Kidney (tissue), 14 donors: ENCODE measurements around the gene BICD2. TPM values are rescaled to one million over a fixed set of nuclear protein-coding genes. Genes with fewer than 3 reads are reported as not detected.
A peak's percentile ranks its signal among the peaks of the same experiment; 100 is the strongest.

Experiments used
- DNase-seq, 5 donors: peaks; one replicate each; pipeline ENCODE4 v3.0.0-alpha.2; 2013 to 2020
- FAIRE-seq: peaks from 2 replicates; lab custom pipeline; 2012; peaks lifted over from hg19 to GRCh38; lab: Jason Lieb, UNC
- H3K27ac ChIP-seq, 2 donors: one replicate each; pipeline ENCODE4 v1.7.0; 2013; ENCODE audit warnings: low read depth in 2 of 2, low read length in 2 of 2, inconsistent platforms in 1 of 2
- H3K27me3 ChIP-seq: one replicate; pipeline ENCODE4 v1.7.1; 2013; ENCODE audit warnings: low read length, inconsistent platforms; ENCODE audit not compliant: control insufficient read depth, insufficient read depth
- H3K36me3 ChIP-seq, 3 donors: one replicate each; pipeline versions ENCODE4 v1.7.0 to v1.7.1; 2013; ENCODE audit warnings: low read length in 3 of 3, control low read depth in 1 of 3, inconsistent platforms in 1 of 3; ENCODE audit not compliant: insufficient read depth in 3 of 3, control insufficient read depth in 2 of 3
- H3K4me1 ChIP-seq, 3 donors: one replicate each; pipeline versions ENCODE4 v1.7.0 to v1.7.1; 2013; ENCODE audit warnings: low read length in 3 of 3, inconsistent platforms in 1 of 3, low read depth in 1 of 3; ENCODE audit not compliant: control insufficient read depth in 2 of 3, insufficient read depth in 2 of 3
- H3K4me3 ChIP-seq, 3 donors: one replicate each; pipeline versions ENCODE4 v1.7.0 to v1.8.1; 2013; ENCODE audit warnings: low read length in 3 of 3, control low read depth in 1 of 3, inconsistent platforms in 1 of 3
- H3K9ac ChIP-seq, 3 donors: one replicate each; pipeline versions ENCODE4 v1.7.0 to v1.7.1; 2013; ENCODE audit warnings: low read length in 3 of 3, control low read depth in 1 of 3, inconsistent platforms in 1 of 3
- H3K9me3 ChIP-seq, 3 donors: one replicate each; pipeline versions ENCODE4 v1.7.0 to v1.7.1; 2013; ENCODE audit warnings: low read length in 3 of 3, control low read depth in 1 of 3, inconsistent platforms in 1 of 3; ENCODE audit not compliant: control insufficient read depth in 2 of 3, insufficient read depth in 1 of 3
- intact Hi-C: fragments of 100-400 bp; cut with DNase I; formaldehyde crosslinking; loops from one replicate; pipeline ENCODE4 v1.11.1; 2022
- polyA plus RNA-seq: library from polyadenylated mRNA; stranded (reverse); fragments of 350-450 nt; fragmentation: Illumina TruSeq; extraction: RNeasy Lipid Tissue Mini Kit (QIAGEN cat#74804); gene quantifications from one replicate; pipeline ENCODE4 v1.2.3, GENCODE V29; 2014; ENCODE audit warnings: low read depth, low replicate concordance; ENCODE audit not compliant: insufficient read depth
- total RNA-seq: library from RNA; stranded (reverse); fragmentation: NEBNext Ultra II Directional; extraction: Animal tissue kit (Norgen Biotek cat#: 25700); gene quantifications from one replicate; pipeline ENCODE4 v1.2.1, GENCODE V29; 2021
- TF ChIP-seq, protein P1 (sequence below): IDR thresholded peaks from 3 replicates; pipeline ENCODE4 v1.5.1; 2012; ENCODE audit warnings: mild to moderate bottlenecking, moderate library complexity, borderline replicate concordance; ENCODE audit not compliant: insufficient read depth; ENCODE audit errors: extremely low read depth
- donor health status: control.
- donor health status: control.
- donor health status: control.
- donor health status: control.
- donor health status: control.
- donor health status: DM: yes; HTN: yes; CAD: no.
- donor health status: Normal renal cell carcinoma (clear cell type).

Gene BICD2
- total and polyA plus RNA-seq, 2 donors from 2014 or later = 10.0 to 25.2 TPM

GRCh38 chr9:92745881-92746280 lies 18.8 kb downstream of the BICD2 start:
- no peak overlapping the region for H3K27ac ChIP-seq
- peaks cover 2 to 29% (median 25%) of the 10 kb centered on the region in 3 donors for H3K4me1 ChIP-seq
- H3K36me3 ChIP-seq = no peaks in the 10 kb centered on the region
- H3K9ac ChIP-seq = no peak overlapping the region
- no peak overlapping the region for H3K4me3 ChIP-seq
- no peaks in the 10 kb centered on the region for H3K27me3 ChIP-seq
- no peak for DNase-seq
- intact Hi-C loops = no loop called here
- no peak for FAIRE-seq
- TF ChIP-seq, protein P1, sequence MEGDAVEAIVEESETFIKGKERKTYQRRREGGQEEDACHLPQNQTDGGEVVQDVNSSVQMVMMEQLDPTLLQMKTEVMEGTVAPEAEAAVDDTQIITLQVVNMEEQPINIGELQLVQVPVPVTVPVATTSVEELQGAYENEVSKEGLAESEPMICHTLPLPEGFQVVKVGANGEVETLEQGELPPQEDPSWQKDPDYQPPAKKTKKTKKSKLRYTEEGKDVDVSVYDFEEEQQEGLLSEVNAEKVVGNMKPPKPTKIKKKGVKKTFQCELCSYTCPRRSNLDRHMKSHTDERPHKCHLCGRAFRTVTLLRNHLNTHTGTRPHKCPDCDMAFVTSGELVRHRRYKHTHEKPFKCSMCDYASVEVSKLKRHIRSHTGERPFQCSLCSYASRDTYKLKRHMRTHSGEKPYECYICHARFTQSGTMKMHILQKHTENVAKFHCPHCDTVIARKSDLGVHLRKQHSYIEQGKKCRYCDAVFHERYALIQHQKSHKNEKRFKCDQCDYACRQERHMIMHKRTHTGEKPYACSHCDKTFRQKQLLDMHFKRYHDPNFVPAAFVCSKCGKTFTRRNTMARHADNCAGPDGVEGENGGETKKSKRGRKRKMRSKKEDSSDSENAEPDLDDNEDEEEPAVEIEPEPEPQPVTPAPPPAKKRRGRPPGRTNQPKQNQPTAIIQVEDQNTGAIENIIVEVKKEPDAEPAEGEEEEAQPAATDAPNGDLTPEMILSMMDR = no peak
- no peaks in the 10 kb centered on the region for H3K9me3 ChIP-seq

DNA sequence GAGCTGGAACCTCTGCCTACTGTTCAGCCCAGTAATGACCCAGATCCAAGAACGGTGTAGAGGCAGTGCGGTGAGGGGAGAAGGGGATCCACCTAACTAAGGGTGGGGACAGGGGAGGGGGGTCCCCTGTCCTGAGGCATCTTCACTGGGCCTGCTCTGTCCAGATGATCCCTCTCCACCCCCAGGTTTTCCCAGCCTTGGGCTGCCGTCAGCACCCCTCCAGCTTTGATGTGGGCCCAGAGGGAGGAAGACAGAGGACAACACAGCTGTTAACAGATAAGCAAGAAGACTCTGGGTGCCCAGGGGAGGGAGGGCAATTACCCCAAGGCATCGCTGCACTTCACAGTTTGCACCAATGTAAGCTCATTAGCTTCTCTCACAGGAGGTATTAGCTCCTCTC lies 19.3 kb downstream of the BICD2 start:
- H3K4me3 ChIP-seq = no peak overlapping the region
- H3K27me3 ChIP-seq = no peaks in the 10 kb centered on the region
- DNase-seq (no peak), FAIRE-seq (no peak)
- TF ChIP-seq, protein P1 = no peak
- no peaks in the 10 kb centered on the region for H3K9me3 ChIP-seq
- no peak overlapping the region for H3K27ac ChIP-seq
- no peak overlapping the region for H3K9ac ChIP-seq
- peaks cover 2 to 33% (median 28%) of the 10 kb centered on the region in 3 donors for H3K4me1 ChIP-seq
- intact Hi-C loops = no loop called here
- H3K36me3 ChIP-seq = no peaks in the 10 kb centered on the region

DNA sequence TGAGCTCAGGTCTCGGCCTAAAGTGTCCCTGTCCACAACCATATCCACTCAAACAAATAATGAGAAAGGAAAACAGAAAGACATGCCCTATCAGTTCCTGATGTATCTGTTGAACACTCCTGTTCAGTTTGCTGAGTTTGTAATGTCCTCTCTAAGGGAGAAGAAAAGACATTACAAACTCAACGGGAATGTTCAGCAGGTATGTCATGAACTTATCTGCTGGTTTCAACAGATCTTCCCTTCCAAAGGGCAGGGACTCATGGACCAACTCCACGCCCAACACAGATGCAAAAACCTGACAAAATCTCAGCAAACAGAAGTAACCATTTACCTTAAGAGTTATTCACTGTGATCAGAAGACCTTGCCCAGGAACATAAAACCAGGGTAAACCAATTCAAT lies 23.7 kb downstream of the BICD2 start:
- Histone ChIP-seq H3K27ac (peak overlapping the region; percentile 45 to 78), H3K9ac (peak overlapping the region in 1 of 3 donors; percentile 41), H3K36me3 (no peaks in the 10 kb centered on the region), H3K4me1 (peaks cover 0 to 25% (median 15%) of the 10 kb centered on the region in 3 donors), H3K9me3 (no peaks in the 10 kb centered on the region), H3K27me3 (no peaks in the 10 kb centered on the region), H3K4me3 (peak overlapping the region in 2 of 3 donors; percentile 7 to 10)
- TF ChIP-seq, protein P1 = no peak
- no peak for DNase-seq
- intact Hi-C loops = no loop called here
- FAIRE-seq = no peak

DNA sequence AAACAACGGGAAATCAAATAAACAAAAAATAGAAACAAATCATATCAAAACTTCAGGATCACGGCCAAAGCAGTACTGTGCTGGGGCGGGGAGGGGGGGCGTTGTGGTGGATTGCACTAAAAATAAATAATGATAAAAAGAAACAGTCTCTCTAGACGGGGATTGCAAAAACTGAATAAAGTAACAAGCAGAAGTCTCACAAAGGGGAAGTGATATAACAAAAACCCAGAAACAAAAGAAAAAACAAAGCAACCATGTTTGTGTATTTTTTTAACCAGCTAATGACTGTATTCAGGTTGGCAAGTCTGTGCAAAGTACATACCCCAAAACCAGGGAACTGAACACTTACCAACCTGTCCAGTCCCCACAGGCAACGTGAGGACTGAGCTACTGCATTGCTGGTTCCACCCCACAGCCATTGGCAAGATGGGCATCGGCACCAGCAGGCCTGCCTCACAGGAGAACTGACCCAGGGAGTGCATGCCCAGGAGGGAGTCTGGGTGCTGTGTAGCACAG lies 24.1 kb downstream of the BICD2 start:
- H3K4me3 ChIP-seq = peak overlapping the region in 2 of 3 donors; percentile 7 to 10
- H3K27ac ChIP-seq = peak overlapping the region; percentile 45 to 78
- FAIRE-seq (no peak), DNase-seq (peak in 1 of 5 donors; percentile 32)
- peaks cover 0 to 23% (median 15%) of the 10 kb centered on the region in 3 donors for H3K4me1 ChIP-seq
- H3K9me3 ChIP-seq = no peaks in the 10 kb centered on the region
- no peaks in the 10 kb centered on the region for H3K27me3 ChIP-seq
- TF ChIP-seq, protein P1 = no peak
- peak overlapping the region in 1 of 3 donors; percentile 41 for H3K9ac ChIP-seq
- H3K36me3 ChIP-seq = no peaks in the 10 kb centered on the region
- intact Hi-C loops = no loop called here
